GM12801 (cell line): Measurements from ENCODE around the gene CAMP.

ENCODE experiments used
- TF ChIP-seq, protein P1 (sequence below): IDR thresholded peaks from one replicate; pipeline ENCODE4 v1.5.1; 2011; ENCODE audit warnings: control low read depth; ENCODE audit not compliant: insufficient read length; ENCODE audit errors: extremely low read depth

Gene CAMP

GRCh38 chr3:48245136-48245535 lies 21.8 kb downstream of the CAMP start:
- TF ChIP-seq, protein P1, sequence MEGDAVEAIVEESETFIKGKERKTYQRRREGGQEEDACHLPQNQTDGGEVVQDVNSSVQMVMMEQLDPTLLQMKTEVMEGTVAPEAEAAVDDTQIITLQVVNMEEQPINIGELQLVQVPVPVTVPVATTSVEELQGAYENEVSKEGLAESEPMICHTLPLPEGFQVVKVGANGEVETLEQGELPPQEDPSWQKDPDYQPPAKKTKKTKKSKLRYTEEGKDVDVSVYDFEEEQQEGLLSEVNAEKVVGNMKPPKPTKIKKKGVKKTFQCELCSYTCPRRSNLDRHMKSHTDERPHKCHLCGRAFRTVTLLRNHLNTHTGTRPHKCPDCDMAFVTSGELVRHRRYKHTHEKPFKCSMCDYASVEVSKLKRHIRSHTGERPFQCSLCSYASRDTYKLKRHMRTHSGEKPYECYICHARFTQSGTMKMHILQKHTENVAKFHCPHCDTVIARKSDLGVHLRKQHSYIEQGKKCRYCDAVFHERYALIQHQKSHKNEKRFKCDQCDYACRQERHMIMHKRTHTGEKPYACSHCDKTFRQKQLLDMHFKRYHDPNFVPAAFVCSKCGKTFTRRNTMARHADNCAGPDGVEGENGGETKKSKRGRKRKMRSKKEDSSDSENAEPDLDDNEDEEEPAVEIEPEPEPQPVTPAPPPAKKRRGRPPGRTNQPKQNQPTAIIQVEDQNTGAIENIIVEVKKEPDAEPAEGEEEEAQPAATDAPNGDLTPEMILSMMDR, result no peak

GRCh38 chr3:48247401-48247811 lies 24.1 kb downstream of the CAMP start:
- TF ChIP-seq, protein P1, result no peak

GRCh38 chr3:48248095-48248850 lies 25.0 kb downstream of the CAMP start:
- TF ChIP-seq, protein P1, result no peak

- TF ChIP-seq, protein P1, result no peak
These were observed 33.3 kb downstream of the CAMP start for GRCh38 chr3:48256557-48256956.

- TF ChIP-seq, protein P1, result no peak
These were observed 35.2 kb downstream of the CAMP start for GRCh38 chr3:48258530-48258929.

- TF ChIP-seq, protein P1, result no peak
These were observed 44.5 kb downstream of the CAMP start for GRCh38 chr3:48267782-48268181.

DNA sequence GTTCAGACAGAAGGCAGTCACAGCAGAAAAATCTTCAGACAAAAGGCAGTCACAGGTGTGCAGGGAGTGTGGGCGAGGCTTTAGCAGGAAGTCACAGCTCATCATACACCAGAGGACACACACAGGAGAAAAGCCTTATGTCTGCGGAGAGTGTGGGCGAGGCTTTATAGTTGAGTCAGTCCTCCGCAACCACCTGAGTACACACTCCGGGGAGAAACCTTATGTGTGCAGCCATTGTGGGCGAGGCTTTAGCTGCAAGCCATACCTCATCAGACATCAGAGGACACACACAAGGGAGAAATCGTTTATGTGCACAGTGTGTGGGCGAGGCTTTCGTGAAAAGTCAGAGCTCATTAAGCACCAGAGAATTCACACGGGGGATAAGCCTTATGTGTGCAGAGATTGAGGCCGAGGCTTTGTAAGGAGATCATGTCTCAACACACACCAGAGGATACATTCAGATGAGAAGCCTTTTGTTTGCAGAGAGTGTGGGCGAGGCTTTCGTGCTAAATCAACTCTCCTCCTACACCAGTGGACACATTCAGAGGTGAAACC lies 45.2 kb downstream of the CAMP start:
- TF ChIP-seq, protein P1, result no peak
